GM19455 (cell line): ENCODE data around the gene PNPLA3.

Source experiments
- ATAC-seq: cut with Tn5 transposase; IDR thresholded peaks from one replicate; pipeline ENCODE4 v1.9.1; 2021; ENCODE audit not compliant: unreplicated experiment

Gene PNPLA3

GRCh38 chr22:43923631-43924464 is at the start of gene PNPLA3:
TSS of gene PNPLA3 (plus strand) at chr22:43923805. CDS start at chr22:43923912, 107 bp downstream.
- ATAC-seq, result no peak

- ATAC-seq, result no peak
Measured at GRCh38 chr22:43876866-43877509, 46.6 kb upstream of the PNPLA3 start.

- ATAC-seq, result no peak
Measured at GRCh38 chr22:43878079-43878795, 45.4 kb upstream of the PNPLA3 start.

- no peak for ATAC-seq
Measured at GRCh38 chr22:43878831-43879550, 44.6 kb upstream of the PNPLA3 start.

- ATAC-seq, result no peak
Measured at GRCh38 chr22:43879901-43880540, 43.6 kb upstream of the PNPLA3 start.

- no peak for ATAC-seq
Measured at GRCh38 chr22:43880541-43880991, 43.0 kb upstream of the PNPLA3 start.

GRCh38 chr22:43881091-43882061 is 42.2 kb upstream of the PNPLA3 start:
- no peak for ATAC-seq

- no peak for ATAC-seq
Measured at GRCh38 chr22:43882122-43882767, 41.4 kb upstream of the PNPLA3 start.

- no peak for ATAC-seq
Measured at GRCh38 chr22:43883012-43883661, 40.5 kb upstream of the PNPLA3 start.

- ATAC-seq, result no peak
Measured at GRCh38 chr22:43883719-43884415, 39.7 kb upstream of the PNPLA3 start.

- peak; percentile 75 for ATAC-seq
Measured at GRCh38 chr22:43884600-43885318, 38.8 kb upstream of the PNPLA3 start.

GRCh38 chr22:43885319-43885671 is 38.3 kb upstream of the PNPLA3 start:
- no peak for ATAC-seq

- ATAC-seq, result no peak
Measured at GRCh38 chr22:43885786-43886185, 37.8 kb upstream of the PNPLA3 start.

- no peak for ATAC-seq
Measured at GRCh38 chr22:43886231-43886630, 37.4 kb upstream of the PNPLA3 start.

GRCh38 chr22:43887391-43887790 is 36.2 kb upstream of the PNPLA3 start:
- ATAC-seq, result no peak

- ATAC-seq, result no peak
Measured at GRCh38 chr22:43888740-43889139, 34.9 kb upstream of the PNPLA3 start.

- ATAC-seq, result no peak
Measured at GRCh38 chr22:43889201-43889859, 34.3 kb upstream of the PNPLA3 start.
